Subcutaneous adipose tissue (tissue), 4 donors: ENCODE data around the gene AGAP4. TPM values are rescaled to one million over a fixed set of nuclear protein-coding genes. Genes with fewer than 3 reads are reported as not detected.
"Not testable (repeated sequence)": the region's sequence is repeated elsewhere in the genome, so short reads cannot be mapped to it uniquely, and the experiment has no call there.

Source experiments
- small RNA-seq: library from RNA; depleted of rRNA; stranded (forward); fragments of <200 nt; gene quantifications from one replicate; pipeline ENCODE3, GENCODE V24; 2016
- total RNA-seq, 4 donors: library from RNA; depleted of rRNA; stranded (reverse); fragments of >200 nt; gene quantifications; one replicate each; pipeline ENCODE4 v1.1.0, GENCODE V29; 2016
- TF ChIP-seq, protein P1 (sequence below): fragments of 450-650 bp; IDR thresholded peaks from one replicate; pipeline ENCODE4 v1.5.1; 2016; ENCODE audit warnings: low read depth, mild to moderate bottlenecking, control low read depth, antibody characterized with exemption, moderate library complexity

Gene AGAP4
- 10 to 100 TPM in 3 of 4 donors, 1 to 10 TPM in 1; 7.5 to 19.6 (median 14.6) TPM for total RNA-seq

DNA sequence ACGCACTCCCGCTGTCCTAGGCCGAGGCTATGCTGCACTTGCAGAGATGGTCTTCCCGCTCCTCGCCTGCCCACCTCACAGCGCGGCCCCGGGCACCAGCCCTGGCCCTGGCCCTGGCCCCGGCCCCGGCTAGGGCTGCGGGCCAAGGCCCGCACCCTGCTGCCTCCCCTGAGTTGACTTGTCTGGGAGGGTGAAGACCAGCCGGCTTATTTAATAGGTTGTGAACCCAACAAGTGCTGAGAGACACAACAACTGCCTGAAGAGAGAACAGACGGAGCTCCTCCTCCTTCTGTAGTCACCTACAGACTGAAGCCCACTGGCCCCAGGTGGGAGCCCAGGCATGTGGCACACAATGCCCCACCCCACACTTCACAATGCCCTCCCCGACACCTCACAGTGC lies at the start of gene AGAP4:
AGAP4 (minus strand) TSS at position 101 of the 400 bp plus-strand sequence. CDS start 153 bp downstream, outside the sequence.
- TF ChIP-seq, protein P1, sequence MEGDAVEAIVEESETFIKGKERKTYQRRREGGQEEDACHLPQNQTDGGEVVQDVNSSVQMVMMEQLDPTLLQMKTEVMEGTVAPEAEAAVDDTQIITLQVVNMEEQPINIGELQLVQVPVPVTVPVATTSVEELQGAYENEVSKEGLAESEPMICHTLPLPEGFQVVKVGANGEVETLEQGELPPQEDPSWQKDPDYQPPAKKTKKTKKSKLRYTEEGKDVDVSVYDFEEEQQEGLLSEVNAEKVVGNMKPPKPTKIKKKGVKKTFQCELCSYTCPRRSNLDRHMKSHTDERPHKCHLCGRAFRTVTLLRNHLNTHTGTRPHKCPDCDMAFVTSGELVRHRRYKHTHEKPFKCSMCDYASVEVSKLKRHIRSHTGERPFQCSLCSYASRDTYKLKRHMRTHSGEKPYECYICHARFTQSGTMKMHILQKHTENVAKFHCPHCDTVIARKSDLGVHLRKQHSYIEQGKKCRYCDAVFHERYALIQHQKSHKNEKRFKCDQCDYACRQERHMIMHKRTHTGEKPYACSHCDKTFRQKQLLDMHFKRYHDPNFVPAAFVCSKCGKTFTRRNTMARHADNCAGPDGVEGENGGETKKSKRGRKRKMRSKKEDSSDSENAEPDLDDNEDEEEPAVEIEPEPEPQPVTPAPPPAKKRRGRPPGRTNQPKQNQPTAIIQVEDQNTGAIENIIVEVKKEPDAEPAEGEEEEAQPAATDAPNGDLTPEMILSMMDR: not testable (repeated sequence)

DNA sequence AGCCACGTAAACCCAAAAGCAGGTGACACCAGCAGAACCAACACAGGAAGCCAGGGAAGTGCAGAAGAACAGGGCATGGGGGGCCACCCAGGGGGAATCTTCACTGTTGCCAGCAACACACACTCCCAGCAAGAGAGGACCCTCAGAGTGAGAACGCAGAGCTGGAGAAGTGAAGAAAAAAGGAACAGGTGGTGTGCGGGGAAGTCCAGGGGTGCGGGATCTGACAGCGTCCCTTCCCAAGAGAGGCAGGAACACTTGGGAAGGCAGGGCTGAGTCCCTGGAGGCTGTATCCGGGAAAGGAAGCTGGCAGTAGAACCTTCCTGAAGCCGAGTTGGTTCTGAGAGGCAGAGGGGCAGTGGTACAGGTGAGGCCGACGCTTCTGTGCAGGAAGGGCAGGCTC lies 27.7 kb downstream of the AGAP4 start:
- TF ChIP-seq, protein P1: no peak

GRCh38 chr10:45817912-45818311 lies 29.4 kb downstream of the AGAP4 start:
- TF ChIP-seq, protein P1: no peak

DNA sequence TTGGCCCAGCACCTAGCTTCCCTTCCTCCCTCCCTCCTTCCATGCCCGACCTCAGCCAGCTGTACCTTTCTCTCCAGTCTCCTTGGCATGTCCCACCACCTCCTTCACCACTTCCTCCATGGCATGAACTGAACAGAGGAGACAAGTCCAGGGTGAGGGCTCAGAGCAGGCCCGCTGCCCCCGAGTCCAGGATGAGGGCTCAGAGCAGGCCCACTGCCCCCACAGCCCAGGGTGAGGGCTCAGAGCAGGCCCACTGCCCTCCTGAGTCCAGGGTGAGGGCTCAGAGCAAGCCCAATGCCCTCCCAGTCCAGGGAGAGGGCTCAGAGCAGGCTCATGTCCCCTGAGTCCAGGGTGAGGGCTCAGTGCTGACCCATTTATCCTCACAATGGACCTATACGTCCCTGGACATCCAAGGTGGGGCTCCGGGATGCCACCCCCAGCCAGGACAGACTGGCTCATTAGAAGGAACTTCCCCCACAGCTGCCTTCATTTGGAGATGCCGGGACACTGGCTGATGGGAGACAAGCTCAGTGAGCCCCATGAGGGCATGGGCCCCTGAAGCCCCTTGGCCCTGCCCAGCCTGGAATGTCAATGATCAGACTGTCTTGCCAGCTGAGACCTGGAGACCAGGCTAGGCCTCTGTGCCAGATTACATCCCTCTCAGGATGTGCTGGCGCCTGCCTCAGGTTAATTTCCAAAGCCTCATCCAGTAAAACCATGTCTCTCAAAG lies 30.0 kb downstream of the AGAP4 start:
- TF ChIP-seq, protein P1: no peak

DNA sequence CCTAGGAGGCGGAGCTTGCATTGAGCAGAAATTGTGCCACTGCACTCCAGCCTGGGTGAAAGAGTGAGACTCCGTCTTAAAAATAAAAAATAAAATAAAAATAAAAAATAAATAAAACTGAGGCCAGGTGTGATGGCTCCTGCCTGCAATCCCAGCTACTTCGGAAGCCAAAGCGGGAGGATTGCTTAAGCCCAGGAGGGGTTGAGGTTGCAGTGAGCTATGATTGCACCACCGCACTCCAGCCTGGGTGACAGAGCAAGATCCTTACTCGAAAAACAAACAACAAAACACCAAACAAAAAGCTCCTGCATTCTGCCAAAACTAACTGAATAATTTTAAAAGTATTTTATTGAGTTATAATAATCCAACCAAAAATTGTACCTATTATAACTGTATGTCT lies 36.2 kb downstream of the AGAP4 start:
- TF ChIP-seq, protein P1: no peak

- TF ChIP-seq, protein P1: no peak
Measured at GRCh38 chr10:45809837-45810236, 37.5 kb downstream of the AGAP4 start.

Small RNAs within 50 kb of the gene (small RNA-seq; reads per million reads assigned to genes)
- gene AC012044.1 (not detected), gene RNA5SP310 (not detected)

Other genes with a start within 250 kb of the AGAP4 start
- 10 to 100 TPM in 3 of 4 donors, 1 to 10 TPM in 1; 9.2 to 24.0 (median 16.1) TPM for gene ZFAND4, start 174.7 kb downstream of the AGAP4 start, total RNA-seq
- 10 to 100 TPM; 43.0 to 59.5 (median 52.1) TPM for gene WASHC2C, start 120.2 kb downstream of the AGAP4 start, total RNA-seq
- gene TIMM23, start 125.0 kb upstream of the AGAP4 start, total RNA-seq: 10 to 100 TPM; 36.0 to 87.7 (median 43.5) TPM
- gene NCOA4, start 183.1 kb upstream of the AGAP4 start, total RNA-seq: 100 to 1,000 TPM; 132 to 220 (median 160) TPM
- gene MSMB, start 198.8 kb upstream of the AGAP4 start, total RNA-seq: not detected